ENCODE data around the gene LY86. TPM values are rescaled to one million over a fixed set of nuclear protein-coding genes. Genes with fewer than 3 reads are reported as not detected.

Gene LY86
- total and polyA plus RNA-seq, 9 of the 15 experiments (the other 6 are each of a cell fraction or from before 2014, with no cell fraction given) = 0.08 to 0.20 TPM; not detected in 7

DNA sequence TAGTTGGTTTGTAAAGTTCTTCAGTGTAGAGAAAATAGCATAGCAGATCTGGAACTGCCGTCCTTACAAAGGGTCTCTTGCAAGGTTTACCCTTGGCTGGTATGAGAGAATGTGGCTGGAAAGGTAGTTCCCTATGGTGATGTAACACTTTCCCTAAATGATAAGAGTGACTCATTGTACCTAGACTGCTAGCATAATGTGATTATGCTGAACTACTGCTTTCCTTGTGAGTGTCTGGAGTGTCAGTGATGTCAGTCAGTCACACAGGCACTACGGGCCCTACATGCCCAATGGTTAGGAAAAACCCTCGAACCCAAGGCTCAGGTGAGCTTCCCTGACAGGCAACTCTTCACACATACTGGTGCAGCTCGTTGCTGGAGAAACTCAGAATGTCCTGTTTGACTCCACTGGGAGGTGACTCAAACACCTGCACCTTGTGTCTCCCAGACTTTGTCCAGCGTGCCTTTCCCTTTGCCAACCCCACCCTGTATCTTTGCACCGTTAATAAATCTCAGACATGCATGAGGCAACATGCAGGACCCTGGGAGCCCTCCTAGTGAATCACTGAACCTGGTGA, 28.4 kb upstream of the LY86 start (continued):
- TF ChIP-seq, protein P1, sequence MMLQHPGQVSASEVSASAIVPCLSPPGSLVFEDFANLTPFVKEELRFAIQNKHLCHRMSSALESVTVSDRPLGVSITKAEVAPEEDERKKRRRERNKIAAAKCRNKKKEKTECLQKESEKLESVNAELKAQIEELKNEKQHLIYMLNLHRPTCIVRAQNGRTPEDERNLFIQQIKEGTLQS (IDR thresholded peaks at IDR 0.05) = peak; percentile 85
- TF ChIP-seq, protein P1 (CRISPR knock-in tag; conservative IDR thresholded peaks at IDR 0.05) = no peak
- TF ChIP-seq OTX1 (CRISPR knock-in tag; IDR thresholded peaks at IDR 0.05) (no peak), DNMT1 (IDR thresholded peaks at IDR 0.05) (no peak), ZNF589 (CRISPR knock-in tag; IDR thresholded peaks at IDR 0.05; ENCODE audit: low read depth) (no peak), HMG20B (CRISPR knock-in tag; IDR thresholded peaks at IDR 0.05) (no peak), CEBPG (CRISPR knock-in tag; IDR thresholded peaks at IDR 0.05) (no peak), CEBPG (tag; conservative IDR thresholded peaks at IDR 0.05 in 1 of 2, IDR thresholded peaks at IDR 0.05 in 1 of 2) (peak; percentile 55 to 81), JUND (IDR thresholded peaks at IDR 0.05; ENCODE audit: borderline replicate concordance, low read depth, low read length) (peak; percentile 80), JUND (tag; IDR thresholded peaks at IDR 0.05; ENCODE audit: borderline replicate concordance, low read depth, low read length) (peak; percentile 80), ZNF263 (CRISPR knock-in tag; IDR thresholded peaks at IDR 0.05; ENCODE audit: borderline replicate concordance) (no peak), KDM4B (IDR thresholded peaks at IDR 0.05; ENCODE audit: borderline replicate concordance in 2 of 2, low read depth in 1 of 2) (no peak), TOE1 (IDR thresholded peaks at IDR 0.05; ENCODE audit: borderline replicate concordance) (no peak), TOE1 (CRISPR knock-in tag; IDR thresholded peaks at IDR 0.05; ENCODE audit: borderline replicate concordance, low read depth) (no peak), JUNB (CRISPR knock-in tag; conservative IDR thresholded peaks at IDR 0.05) (peak; percentile 64; the same call in 1 of the 2 replicates), ZEB2 (IDR thresholded peaks at IDR 0.05) (peak; percentile 53; the same call in 1 of the 2 replicates)
- TF ChIP-seq, protein P2, sequence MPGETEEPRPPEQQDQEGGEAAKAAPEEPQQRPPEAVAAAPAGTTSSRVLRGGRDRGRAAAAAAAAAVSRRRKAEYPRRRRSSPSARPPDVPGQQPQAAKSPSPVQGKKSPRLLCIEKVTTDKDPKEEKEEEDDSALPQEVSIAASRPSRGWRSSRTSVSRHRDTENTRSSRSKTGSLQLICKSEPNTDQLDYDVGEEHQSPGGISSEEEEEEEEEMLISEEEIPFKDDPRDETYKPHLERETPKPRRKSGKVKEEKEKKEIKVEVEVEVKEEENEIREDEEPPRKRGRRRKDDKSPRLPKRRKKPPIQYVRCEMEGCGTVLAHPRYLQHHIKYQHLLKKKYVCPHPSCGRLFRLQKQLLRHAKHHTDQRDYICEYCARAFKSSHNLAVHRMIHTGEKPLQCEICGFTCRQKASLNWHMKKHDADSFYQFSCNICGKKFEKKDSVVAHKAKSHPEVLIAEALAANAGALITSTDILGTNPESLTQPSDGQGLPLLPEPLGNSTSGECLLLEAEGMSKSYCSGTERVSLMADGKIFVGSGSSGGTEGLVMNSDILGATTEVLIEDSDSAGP (CRISPR knock-in tag; IDR thresholded peaks at IDR 0.05) = no peak
- TF ChIP-seq, protein P3, sequence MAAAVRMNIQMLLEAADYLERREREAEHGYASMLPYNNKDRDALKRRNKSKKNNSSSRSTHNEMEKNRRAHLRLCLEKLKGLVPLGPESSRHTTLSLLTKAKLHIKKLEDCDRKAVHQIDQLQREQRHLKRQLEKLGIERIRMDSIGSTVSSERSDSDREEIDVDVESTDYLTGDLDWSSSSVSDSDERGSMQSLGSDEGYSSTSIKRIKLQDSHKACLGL (CRISPR knock-in tag; IDR thresholded peaks at IDR 0.05; ENCODE audit: borderline replicate concordance, poor library complexity, severe bottlenecking) = no peak
- TF ChIP-seq, protein P4, sequence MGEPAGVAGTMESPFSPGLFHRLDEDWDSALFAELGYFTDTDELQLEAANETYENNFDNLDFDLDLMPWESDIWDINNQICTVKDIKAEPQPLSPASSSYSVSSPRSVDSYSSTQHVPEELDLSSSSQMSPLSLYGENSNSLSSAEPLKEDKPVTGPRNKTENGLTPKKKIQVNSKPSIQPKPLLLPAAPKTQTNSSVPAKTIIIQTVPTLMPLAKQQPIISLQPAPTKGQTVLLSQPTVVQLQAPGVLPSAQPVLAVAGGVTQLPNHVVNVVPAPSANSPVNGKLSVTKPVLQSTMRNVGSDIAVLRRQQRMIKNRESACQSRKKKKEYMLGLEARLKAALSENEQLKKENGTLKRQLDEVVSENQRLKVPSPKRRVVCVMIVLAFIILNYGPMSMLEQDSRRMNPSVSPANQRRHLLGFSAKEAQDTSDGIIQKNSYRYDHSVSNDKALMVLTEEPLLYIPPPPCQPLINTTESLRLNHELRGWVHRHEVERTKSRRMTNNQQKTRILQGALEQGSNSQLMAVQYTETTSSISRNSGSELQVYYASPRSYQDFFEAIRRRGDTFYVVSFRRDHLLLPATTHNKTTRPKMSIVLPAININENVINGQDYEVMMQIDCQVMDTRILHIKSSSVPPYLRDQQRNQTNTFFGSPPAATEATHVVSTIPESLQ (CRISPR knock-in tag; IDR thresholded peaks at IDR 0.05) = no peak
- TF ChIP-seq, protein P5, sequence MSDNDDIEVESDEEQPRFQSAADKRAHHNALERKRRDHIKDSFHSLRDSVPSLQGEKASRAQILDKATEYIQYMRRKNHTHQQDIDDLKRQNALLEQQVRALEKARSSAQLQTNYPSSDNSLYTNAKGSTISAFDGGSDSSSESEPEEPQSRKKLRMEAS (CRISPR knock-in tag; IDR thresholded peaks at IDR 0.05) = no peak
- TF ChIP-seq, protein P6, sequence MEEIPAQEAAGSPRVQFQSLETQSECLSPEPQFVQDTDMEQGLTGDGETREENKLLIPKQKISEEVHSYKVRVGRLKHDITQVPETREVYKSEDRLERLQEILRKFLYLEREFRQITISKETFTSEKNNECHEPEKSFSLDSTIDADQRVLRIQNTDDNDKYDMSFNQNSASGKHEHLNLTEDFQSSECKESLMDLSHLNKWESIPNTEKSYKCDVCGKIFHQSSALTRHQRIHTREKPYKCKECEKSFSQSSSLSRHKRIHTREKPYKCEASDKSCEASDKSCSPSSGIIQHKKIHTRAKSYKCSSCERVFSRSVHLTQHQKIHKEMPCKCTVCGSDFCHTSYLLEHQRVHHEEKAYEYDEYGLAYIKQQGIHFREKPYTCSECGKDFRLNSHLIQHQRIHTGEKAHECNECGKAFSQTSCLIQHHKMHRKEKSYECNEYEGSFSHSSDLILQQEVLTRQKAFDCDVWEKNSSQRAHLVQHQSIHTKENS (CRISPR knock-in tag; IDR thresholded peaks at IDR 0.05) = no peak
